OCI-LY1 (cell line): ENCODE results near the gene AMPD2.
"Not testable (repeated sequence)": the region's sequence is repeated elsewhere in the genome, so short reads cannot be mapped to it uniquely, and the experiment has no call there.

Source experiments
- H2AFZ ChIP-seq: fragments of 200-600 bp; sonication (generic), shearing (Covaris generic); 2 replicates; pipeline ENCODE4 v1.6.0; 2014; ENCODE audit warnings: antibody characterized with exemption, mild to moderate bottlenecking, low read length
- H3F3A ChIP-seq: fragments of 200-600 bp; sonication (generic), shearing (Covaris generic); 2 replicates; pipeline ENCODE4 v1.6.0; 2014; ENCODE audit warnings: mild to moderate bottlenecking, antibody characterized with exemption, low read length, moderate library complexity; ENCODE audit not compliant: insufficient read depth
- H3K27ac ChIP-seq: fragments of 200-600 bp; sonication (generic); 2 replicates; pipeline ENCODE4 v1.5.1; 2014; ENCODE audit warnings: low read length, mixed run types, mild to moderate bottlenecking, low read depth; ENCODE audit not compliant: poor library complexity, severe bottlenecking
- H3K27me3 ChIP-seq: fragments of 200-600 bp; sonication (generic); 2 replicates; pipeline ENCODE4 v1.6.0; 2014; ENCODE audit warnings: antibody characterized with exemption, mild to moderate bottlenecking, low read length, moderate library complexity; ENCODE audit not compliant: insufficient read depth
- H3K36me3 ChIP-seq: fragments of 200-600 bp; sonication (generic); 2 replicates; pipeline ENCODE4 v1.6.1; 2014; ENCODE audit warnings: mild to moderate bottlenecking, antibody characterized with exemption, low read length, moderate library complexity, mixed read lengths; ENCODE audit not compliant: insufficient read depth
- H3K4me1 ChIP-seq: fragments of 200-600 bp; sonication (generic); 2 replicates; pipeline ENCODE4 v1.5.1; 2014; ENCODE audit warnings: mild to moderate bottlenecking, low read length, moderate library complexity; ENCODE audit not compliant: insufficient read depth, severe bottlenecking
- H3K4me2 ChIP-seq: fragments of 200-600 bp; sonication (generic), shearing (Covaris generic); 2 replicates; pipeline ENCODE4 v1.6.1; 2014; ENCODE audit warnings: low read length
- H3K4me3 ChIP-seq: fragments of 200-600 bp; sonication (generic); 2 replicates; pipeline ENCODE4 v1.5.1; 2014; ENCODE audit warnings: low read length, low read depth, mild to moderate bottlenecking, mixed read lengths; ENCODE audit not compliant: poor library complexity, severe bottlenecking
- H3K79me2 ChIP-seq: fragments of 200-600 bp; shearing (Covaris generic); 2 replicates; pipeline ENCODE4 v1.6.1; 2016; ENCODE audit warnings: mixed run types, low read length, mixed read lengths; ENCODE audit not compliant: insufficient read depth
- H3K9ac ChIP-seq: fragments of 200-600 bp; sonication (generic), shearing (Covaris generic); 2 replicates; pipeline ENCODE4 v1.6.1; 2014; ENCODE audit warnings: mild to moderate bottlenecking, low read length, mixed read lengths
- H3K9me2 ChIP-seq: fragments of 200-600 bp; sonication (generic), shearing (Covaris generic); 2 replicates; pipeline ENCODE4 v1.6.1; 2014; ENCODE audit warnings: low read depth, mild to moderate bottlenecking, low read length, mixed read lengths
- H3K9me3 ChIP-seq: fragments of 200-600 bp; shearing (Covaris generic); 2 replicates; pipeline ENCODE4 v1.6.1; 2014; ENCODE audit warnings: low read length, mixed read lengths
- H4K20me1 ChIP-seq: fragments of 200-600 bp; sonication (generic), shearing (Covaris generic); 2 replicates; pipeline ENCODE4 v1.6.0; 2016; ENCODE audit warnings: mild to moderate bottlenecking, low read length; ENCODE audit not compliant: insufficient read depth
- CTCF ChIP-seq: fragments of 200-600 bp; sonication (generic), shearing (Covaris generic); IDR thresholded peaks from 2 replicates; pipeline ENCODE4 v1.5.1; 2017; ENCODE audit warnings: mild to moderate bottlenecking, antibody characterized with exemption, low read length, moderate library complexity, mixed read lengths
- EZH2 ChIP-seq: fragments of 200-600 bp; sonication (generic), shearing (Covaris generic); IDR thresholded peaks from 2 replicates; pipeline ENCODE4 v1.8.0; 2017; ENCODE audit warnings: borderline replicate concordance, mixed run types, mild to moderate bottlenecking, antibody characterized with exemption, low read length, moderate library complexity, mixed read lengths

AMPD2 gene

DNA sequence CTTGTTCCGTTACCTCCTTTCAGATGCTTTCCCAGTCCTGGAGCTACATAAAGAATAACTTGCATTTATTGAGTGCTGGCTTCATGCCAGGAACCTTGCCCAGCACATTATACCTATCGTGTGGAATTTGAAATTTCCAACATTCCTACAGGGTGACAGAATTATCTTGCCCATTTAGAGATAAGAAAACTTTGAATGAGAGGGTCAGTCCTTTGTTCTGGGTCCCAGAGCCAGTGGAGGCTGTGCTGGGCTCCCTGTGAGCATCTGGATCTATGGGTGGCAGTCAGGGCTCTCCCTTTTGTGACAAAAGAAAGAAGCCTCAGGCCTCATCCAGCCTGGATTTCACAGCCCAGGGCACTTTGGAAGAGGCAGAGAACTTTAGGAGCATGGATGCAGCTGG is 39.5 kb downstream of the AMPD2 start:
- no peaks in the 10 kb centered on the region for H4K20me1 ChIP-seq
- TF ChIP-seq CTCF = no peak
- no peak for TF ChIP-seq EZH2
- H3K4me3 ChIP-seq = no peak overlapping the region
- H3K36me3 ChIP-seq = no peaks in the 10 kb centered on the region
- peaks cover 8% of the 10 kb centered on the region; the same call in 1 of the 2 replicates for H3K27me3 ChIP-seq
- H3K9me3 ChIP-seq = no peaks in the 10 kb centered on the region
- no peaks in the 10 kb centered on the region for H3K9me2 ChIP-seq
- H3K27ac ChIP-seq = no peak overlapping the region
- H3K9ac ChIP-seq = no peak overlapping the region
- H2AFZ ChIP-seq = no peak overlapping the region
- no peaks in the 10 kb centered on the region for H3F3A ChIP-seq
- H3K79me2 ChIP-seq = no peaks in the 10 kb centered on the region
- no peak overlapping the region for H3K4me2 ChIP-seq
- H3K4me1 ChIP-seq = peaks cover 13% of the 10 kb centered on the region

DNA sequence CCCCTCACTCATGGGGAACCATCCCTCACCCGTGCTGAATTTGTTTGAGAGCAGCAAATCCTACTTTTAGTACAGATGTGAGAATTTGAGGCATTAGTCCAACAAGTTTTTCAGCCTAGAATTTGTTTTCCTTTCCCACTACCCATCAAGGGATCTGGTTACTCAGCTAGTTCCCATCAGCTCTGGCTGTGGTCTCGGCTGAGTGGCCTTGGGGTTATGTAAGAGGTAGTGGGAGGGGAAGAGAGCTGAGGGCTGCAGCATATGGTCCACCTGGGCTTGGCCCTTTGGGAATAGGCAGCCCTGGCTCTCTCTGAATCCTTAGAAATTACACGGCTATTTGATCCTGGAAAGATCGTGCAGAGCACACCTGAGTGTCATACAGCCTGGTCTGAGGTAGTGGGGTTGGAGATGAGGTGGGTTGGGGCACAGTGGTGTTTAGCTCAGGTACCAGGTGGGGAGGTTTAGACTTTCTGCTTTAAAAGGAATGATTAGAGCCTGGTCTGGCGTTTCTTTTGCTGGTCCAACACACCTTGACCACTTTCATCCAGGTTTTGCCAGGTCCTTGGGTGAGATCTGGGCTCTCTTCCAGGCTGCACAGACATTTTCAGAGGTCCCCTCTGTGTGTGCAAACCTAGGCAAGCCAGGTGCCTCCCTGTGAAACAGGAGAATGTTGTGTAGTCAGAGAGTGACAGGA is 40.5 kb downstream of the AMPD2 start:
- H3K4me2 ChIP-seq = no peak overlapping the region
- H3F3A ChIP-seq = no peaks in the 10 kb centered on the region
- H3K27me3 ChIP-seq = peaks cover under 1% of the 10 kb centered on the region; the same call in 1 of the 2 replicates

DNA sequence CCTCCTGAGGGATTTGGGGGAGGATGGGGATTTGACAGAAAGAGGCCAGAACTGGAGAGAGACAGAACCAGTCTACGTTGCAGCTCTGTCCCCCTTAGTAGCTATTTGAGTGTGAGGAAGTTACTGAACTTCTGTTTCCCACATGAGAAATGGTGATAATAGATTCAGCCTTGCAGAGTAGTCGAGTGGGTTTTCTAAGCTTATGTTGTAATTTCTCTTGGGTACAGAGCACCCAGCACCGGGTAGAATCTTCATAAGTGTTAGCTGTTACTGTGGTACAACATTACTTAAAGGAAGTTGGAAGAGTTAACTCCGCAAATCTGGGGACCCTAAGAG is 41.0 kb downstream of the AMPD2 start:
- not testable (repeated sequence) for H3F3A ChIP-seq, H3K36me3 ChIP-seq, H3K9me3 ChIP-seq, H3K4me2 ChIP-seq, H3K79me2 ChIP-seq, H3K9me2 ChIP-seq, H2AFZ ChIP-seq, H4K20me1 ChIP-seq, H3K9ac ChIP-seq, H3K27me3 ChIP-seq, H3K4me1 ChIP-seq, H3K4me3 ChIP-seq, H3K27ac ChIP-seq

More for the DNA sequence above, 40.5 kb downstream of the AMPD2 start:
- no peak overlapping the region for H3K9ac ChIP-seq
- H3K9me2 ChIP-seq = no peaks in the 10 kb centered on the region
- no peaks in the 10 kb centered on the region for H3K79me2 ChIP-seq
- H3K4me1 ChIP-seq = peaks cover 11% of the 10 kb centered on the region
- H3K36me3 ChIP-seq = no peaks in the 10 kb centered on the region
- no peak overlapping the region for H3K4me3 ChIP-seq
- H2AFZ ChIP-seq = no peak overlapping the region
- no peak for TF ChIP-seq CTCF
- TF ChIP-seq EZH2 = no peak
- H3K9me3 ChIP-seq = no peaks in the 10 kb centered on the region
- no peaks in the 10 kb centered on the region for H4K20me1 ChIP-seq
- no peak overlapping the region for H3K27ac ChIP-seq

GRCh38 chr1:109661391-109661790 is 41.8 kb downstream of the AMPD2 start:
- no peaks in the 10 kb centered on the region for H3K9me2 ChIP-seq
- no peaks in the 10 kb centered on the region for H3K79me2 ChIP-seq
- no peak overlapping the region for H2AFZ ChIP-seq
- H3K27me3 ChIP-seq = no peaks in the 10 kb centered on the region; the same call in 1 of the 2 replicates
- no peaks in the 10 kb centered on the region for H4K20me1 ChIP-seq
- TF ChIP-seq CTCF = no peak
- no peak for TF ChIP-seq EZH2
- no peaks in the 10 kb centered on the region for H3F3A ChIP-seq
- no peaks in the 10 kb centered on the region for H3K9me3 ChIP-seq
- H3K27ac ChIP-seq = no peak overlapping the region
- H3K9ac ChIP-seq = no peak overlapping the region
- H3K36me3 ChIP-seq = no peaks in the 10 kb centered on the region
- no peak overlapping the region for H3K4me3 ChIP-seq
- peaks cover 5% of the 10 kb centered on the region for H3K4me1 ChIP-seq
- H3K4me2 ChIP-seq = no peak overlapping the region
